ENCODE data around the gene CLMP. TPM values are rescaled to one million over a fixed set of nuclear protein-coding genes. Genes with fewer than 3 reads are reported as not detected.
"Not testable (repeated sequence)": the region's sequence is repeated elsewhere in the genome, so short reads cannot be mapped to it uniquely, and the experiment has no call there.

The CLMP gene
- total RNA-seq, 2 donors from 2014 or later: 3.3 to 13.2 TPM

DNA sequence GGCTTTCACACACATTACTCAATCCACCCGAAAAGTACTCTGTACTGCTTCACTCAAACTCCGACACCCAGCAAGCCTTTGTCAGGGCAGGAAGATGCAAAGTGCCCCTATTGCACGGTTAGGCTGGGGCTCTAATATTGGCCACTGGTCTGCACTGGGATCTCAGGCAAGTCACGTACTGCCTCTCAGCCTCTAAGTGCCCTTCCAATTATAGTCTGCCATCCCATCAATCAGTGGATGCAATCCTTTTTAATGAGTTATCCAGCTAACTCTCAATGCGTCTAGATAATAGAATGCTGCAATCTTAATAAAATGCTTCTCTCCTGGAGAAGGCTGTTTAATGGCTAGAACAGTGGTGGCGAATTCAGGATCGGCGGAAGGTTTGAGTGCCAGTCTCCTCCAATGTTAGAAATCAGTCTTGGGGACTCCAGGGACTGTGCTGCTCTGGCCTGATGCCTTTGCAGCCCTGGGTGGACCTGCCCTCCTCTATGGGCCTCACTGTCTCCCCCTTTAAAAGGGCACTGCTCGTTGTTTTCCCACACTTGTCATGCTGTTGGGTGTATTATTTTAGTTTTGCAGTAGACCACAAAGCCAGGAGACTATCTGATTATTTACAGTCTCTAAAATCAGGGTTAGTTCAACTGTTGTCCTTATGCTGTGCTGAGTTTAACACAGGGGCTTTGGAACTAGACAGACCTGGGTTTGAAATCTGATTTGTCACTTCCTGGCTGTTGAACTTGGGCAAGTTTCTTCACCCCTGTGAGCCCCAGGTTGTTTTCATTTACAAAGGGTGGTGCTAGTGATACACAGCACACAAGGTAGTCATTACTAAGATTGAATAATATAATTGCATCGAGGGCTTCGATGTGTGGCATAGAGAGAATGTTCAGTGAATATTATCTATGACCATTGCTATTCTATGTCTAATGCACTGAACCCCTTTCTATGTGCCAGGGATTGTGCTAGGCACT lies 36.7 kb downstream of the CLMP start:
- intact Hi-C loops (cut with DNase I): no loop called here
- no peak overlapping the region for H3K9ac ChIP-seq (ENCODE audit: low read depth in 2 of 2, low read length in 2 of 2)
- no peak for DNase-seq
- H3K9me3 ChIP-seq: no peaks in the 10 kb centered on the region
- H3K36me3 ChIP-seq: no peaks in the 10 kb centered on the region
- H3K4me3 ChIP-seq: no peak overlapping the region
- TF ChIP-seq, protein P1, sequence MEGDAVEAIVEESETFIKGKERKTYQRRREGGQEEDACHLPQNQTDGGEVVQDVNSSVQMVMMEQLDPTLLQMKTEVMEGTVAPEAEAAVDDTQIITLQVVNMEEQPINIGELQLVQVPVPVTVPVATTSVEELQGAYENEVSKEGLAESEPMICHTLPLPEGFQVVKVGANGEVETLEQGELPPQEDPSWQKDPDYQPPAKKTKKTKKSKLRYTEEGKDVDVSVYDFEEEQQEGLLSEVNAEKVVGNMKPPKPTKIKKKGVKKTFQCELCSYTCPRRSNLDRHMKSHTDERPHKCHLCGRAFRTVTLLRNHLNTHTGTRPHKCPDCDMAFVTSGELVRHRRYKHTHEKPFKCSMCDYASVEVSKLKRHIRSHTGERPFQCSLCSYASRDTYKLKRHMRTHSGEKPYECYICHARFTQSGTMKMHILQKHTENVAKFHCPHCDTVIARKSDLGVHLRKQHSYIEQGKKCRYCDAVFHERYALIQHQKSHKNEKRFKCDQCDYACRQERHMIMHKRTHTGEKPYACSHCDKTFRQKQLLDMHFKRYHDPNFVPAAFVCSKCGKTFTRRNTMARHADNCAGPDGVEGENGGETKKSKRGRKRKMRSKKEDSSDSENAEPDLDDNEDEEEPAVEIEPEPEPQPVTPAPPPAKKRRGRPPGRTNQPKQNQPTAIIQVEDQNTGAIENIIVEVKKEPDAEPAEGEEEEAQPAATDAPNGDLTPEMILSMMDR (IDR thresholded peaks at IDR 0.05): no peak
- H3K27me3 ChIP-seq: no peaks in the 10 kb centered on the region
- H3K27ac ChIP-seq: no peak overlapping the region
- H3K4me1 ChIP-seq: no peaks in the 10 kb centered on the region

DNA sequence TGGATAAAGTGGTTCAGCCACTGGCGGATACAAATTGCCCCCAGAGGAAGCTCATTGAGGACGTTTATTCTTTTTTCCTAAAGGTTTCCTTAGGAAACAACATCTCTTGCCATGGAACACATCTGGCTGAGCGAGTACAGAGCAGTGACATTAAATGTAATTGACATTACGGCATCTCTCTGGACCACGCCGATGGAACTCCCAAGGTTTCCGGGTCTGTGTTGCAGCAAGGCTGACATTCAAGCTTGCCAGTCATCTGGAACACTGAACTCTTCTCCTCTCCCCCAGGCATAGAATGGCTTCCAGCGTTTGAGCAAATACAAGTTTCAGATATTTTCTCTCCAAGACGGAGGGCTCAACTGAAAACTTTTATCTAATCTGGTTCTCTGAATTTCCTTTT lies 42.1 kb downstream of the CLMP start:
- Histone ChIP-seq H3K27ac (no peak overlapping the region), H3K36me3 (no peaks in the 10 kb centered on the region), H3K9me3 (no peaks in the 10 kb centered on the region), H3K4me3 (no peak overlapping the region), H3K27me3 (no peaks in the 10 kb centered on the region), H3K9ac (ENCODE audit: low read depth in 2 of 2, low read length in 2 of 2) (no peak overlapping the region), H3K4me1 (no peaks in the 10 kb centered on the region)
- TF ChIP-seq, protein P1 (IDR thresholded peaks at IDR 0.05): no peak
- DNase-seq: no peak
- intact Hi-C loops (cut with DNase I): no loop called here

DNA sequence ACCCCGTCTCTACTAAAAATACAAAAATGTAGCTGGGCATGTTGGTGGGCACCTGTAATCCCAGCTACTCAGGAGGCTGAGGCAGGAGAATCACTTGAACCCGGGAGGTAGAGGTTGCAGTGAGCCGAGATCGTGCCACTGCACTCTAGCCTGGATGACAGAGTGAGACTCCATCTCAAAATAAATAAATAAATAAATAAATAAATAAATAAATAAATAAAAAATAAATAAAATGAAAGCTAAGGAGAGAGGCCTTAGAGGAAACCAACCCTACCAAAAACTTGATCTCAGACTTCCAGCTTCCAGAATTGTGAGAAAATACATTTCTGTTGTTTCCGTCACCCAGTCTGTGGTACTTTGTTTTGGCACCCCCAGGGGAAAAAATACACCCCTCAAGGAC lies 42.7 kb downstream of the CLMP start:
- H3K36me3 ChIP-seq; intact Hi-C loops (cut with DNase I); H3K9ac ChIP-seq (ENCODE audit: low read depth in 2 of 2, low read length in 2 of 2); H3K27ac ChIP-seq; DNase-seq; H3K4me3 ChIP-seq; H3K9me3 ChIP-seq; H3K4me1 ChIP-seq; H3K27me3 ChIP-seq: not testable (repeated sequence)

DNA sequence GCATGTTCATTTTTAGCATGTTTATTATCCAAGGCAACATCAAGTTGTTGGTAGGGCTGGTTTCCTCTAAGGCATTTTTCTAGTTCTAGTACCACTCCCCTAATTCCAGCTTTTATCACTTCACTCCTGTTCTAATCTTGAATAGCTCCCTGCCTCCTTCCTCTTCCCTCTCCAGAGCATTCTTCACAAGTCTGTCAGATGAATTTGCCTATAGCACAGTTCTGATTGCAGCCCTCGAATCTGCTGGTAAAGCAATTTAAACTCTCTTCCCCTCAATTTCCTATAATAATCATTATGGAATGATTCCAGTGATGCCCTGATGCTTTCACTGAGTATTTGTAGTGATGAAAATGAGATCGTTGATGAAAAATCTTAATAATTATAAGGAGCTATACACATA lies 43.3 kb downstream of the CLMP start:
- Histone ChIP-seq H3K36me3 (no peaks in the 10 kb centered on the region), H3K4me1 (no peaks in the 10 kb centered on the region), H3K9me3 (no peaks in the 10 kb centered on the region), H3K27me3 (no peaks in the 10 kb centered on the region), H3K4me3 (no peak overlapping the region), H3K27ac (no peak overlapping the region), H3K9ac (ENCODE audit: low read depth in 2 of 2, low read length in 2 of 2) (no peak overlapping the region)
- TF ChIP-seq, protein P1 (IDR thresholded peaks at IDR 0.05): no peak
- DNase-seq: no peak
- intact Hi-C loops (cut with DNase I): no loop called here

DNA sequence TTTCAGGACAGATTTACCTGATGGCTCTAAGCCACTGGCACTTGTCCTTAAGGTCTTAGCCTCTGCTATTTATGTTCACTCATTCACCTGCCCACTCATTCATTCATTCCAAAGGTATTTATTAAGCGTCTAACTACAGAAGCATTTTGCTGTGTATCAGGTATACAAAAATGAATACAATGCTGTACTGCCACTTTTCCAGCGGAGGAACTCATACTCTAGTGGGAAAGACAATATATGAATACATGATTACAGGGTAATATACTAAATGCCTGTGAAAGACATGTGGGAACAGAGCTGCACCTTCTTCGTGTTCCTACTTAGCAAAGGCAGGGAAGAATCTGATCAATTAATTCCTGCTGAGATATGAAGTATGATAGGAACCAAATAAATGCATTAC lies 43.7 kb downstream of the CLMP start:
- TF ChIP-seq, protein P1 (IDR thresholded peaks at IDR 0.05): no peak
- intact Hi-C loops (cut with DNase I): no loop called here
- H3K36me3 ChIP-seq: no peaks in the 10 kb centered on the region
- H3K4me3 ChIP-seq: no peak overlapping the region
- no peak overlapping the region for H3K9ac ChIP-seq (ENCODE audit: low read depth in 2 of 2, low read length in 2 of 2)
- no peaks in the 10 kb centered on the region for H3K9me3 ChIP-seq
- no peaks in the 10 kb centered on the region for H3K27me3 ChIP-seq
- no peak overlapping the region for H3K27ac ChIP-seq
- no peaks in the 10 kb centered on the region for H3K4me1 ChIP-seq
- DNase-seq: no peak

DNA sequence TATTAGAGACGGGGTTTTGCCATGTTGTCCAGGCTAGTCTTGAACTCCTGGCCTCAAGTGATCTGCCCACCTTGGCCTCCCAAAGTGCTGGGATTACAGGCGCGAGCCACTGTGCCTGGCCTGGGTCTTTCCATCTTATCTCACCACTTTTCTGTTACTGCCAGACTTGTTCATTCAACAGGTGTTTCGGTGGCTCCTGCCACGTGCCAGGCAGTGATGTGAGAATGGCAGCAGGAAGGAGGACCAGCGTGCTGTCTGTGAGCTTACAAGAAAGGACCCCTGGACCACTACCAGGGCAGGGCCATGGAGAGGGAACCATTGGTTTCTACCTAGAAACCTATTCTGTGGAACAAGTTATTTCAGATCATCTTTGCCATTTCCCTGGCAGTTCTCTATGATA lies 44.2 kb downstream of the CLMP start:
- no peak for DNase-seq
- intact Hi-C loops (cut with DNase I): no loop called here
- TF ChIP-seq, protein P1 (IDR thresholded peaks at IDR 0.05): no peak
- Histone ChIP-seq H3K27ac (no peak overlapping the region), H3K9ac (ENCODE audit: low read depth in 2 of 2, low read length in 2 of 2) (no peak overlapping the region), H3K9me3 (no peaks in the 10 kb centered on the region), H3K4me1 (no peaks in the 10 kb centered on the region), H3K36me3 (no peaks in the 10 kb centered on the region), H3K27me3 (no peaks in the 10 kb centered on the region), H3K4me3 (no peak overlapping the region)

Data from colonic mucosa (tissue), 4 donors.